NCI-H345 treated with DMSO at 0.1 percent for 48 hours (cell line): ENCODE data around the gene SEMA4B.
A peak's percentile ranks its signal among the peaks of the same experiment; 100 is the strongest.

Source experiments
- DNase-seq: peaks from one replicate; lab custom pipeline; 2025; ENCODE audit not compliant: unreplicated experiment; lab: John Stamatoyannopoulos, UW

The SEMA4B gene

DNA sequence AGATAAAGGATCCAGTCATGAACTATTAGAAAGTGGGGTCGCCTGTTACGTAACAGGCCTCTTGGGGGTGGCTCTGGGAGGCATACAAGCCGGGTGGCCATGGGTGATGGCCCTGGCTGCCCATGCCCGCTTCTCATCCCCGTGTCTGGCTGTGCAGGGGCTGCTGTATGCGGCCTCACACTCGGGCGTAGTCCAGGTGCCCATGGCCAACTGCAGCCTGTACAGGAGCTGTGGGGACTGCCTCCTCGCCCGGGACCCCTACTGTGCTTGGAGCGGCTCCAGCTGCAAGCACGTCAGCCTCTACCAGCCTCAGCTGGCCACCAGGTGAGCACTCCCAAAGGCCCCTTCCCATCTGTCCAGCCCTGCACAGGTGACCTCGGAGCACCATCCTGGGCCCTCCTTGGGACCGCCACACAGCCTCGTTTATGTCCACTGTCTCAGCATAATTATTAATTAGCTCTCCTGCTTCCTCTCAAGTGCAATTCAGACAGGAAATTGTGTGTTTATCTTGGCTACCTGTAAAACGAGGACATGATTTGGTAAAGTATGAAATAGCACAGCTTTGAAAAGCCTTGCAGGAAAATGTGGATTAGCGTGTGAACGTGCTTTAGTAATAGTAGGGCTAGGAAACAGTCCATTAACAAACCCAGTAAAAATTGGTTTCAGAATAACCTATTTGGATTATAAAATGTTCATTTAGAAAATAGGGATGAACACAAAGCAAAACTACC, 24.5 kb downstream of the SEMA4B start:
- peak; percentile 20 for DNase-seq

- no peak for DNase-seq
These were observed 26.2 kb downstream of the SEMA4B start for GRCh38 chr15:90227336-90227735.

DNA sequence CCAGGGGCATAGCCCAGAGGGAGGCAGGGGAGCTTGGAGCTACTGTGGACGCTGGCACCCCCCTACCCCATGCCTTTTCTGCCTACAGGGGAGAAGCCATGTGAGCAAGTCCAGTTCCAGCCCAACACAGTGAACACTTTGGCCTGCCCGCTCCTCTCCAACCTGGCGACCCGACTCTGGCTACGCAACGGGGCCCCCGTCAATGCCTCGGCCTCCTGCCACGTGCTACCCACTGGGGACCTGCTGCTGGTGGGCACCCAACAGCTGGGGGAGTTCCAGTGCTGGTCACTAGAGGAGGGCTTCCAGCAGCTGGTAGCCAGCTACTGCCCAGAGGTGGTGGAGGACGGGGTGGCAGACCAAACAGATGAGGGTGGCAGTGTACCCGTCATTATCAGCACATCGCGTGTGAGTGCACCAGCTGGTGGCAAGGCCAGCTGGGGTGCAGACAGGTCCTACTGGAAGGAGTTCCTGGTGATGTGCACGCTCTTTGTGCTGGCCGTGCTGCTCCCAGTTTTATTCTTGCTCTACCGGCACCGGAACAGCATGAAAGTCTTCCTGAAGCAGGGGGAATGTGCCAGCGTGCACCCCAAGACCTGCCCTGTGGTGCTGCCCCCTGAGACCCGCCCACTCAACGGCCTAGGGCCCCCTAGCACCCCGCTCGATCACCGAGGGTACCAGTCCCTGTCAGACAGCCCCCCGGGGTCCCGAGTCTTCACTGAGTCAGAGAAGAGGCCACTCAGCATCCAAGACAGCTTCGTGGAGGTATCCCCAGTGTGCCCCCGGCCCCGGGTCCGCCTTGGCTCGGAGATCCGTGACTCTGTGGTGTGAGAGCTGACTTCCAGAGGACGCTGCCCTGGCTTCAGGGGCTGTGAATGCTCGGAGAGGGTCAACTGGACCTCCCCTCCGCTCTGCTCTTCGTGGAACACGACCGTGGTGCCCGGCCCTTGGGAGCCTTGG, 27.0 kb downstream of the SEMA4B start:
- no peak for DNase-seq

GRCh38 chr15:90228960-90229359, 27.8 kb downstream of the SEMA4B start:
- no peak for DNase-seq

DNA sequence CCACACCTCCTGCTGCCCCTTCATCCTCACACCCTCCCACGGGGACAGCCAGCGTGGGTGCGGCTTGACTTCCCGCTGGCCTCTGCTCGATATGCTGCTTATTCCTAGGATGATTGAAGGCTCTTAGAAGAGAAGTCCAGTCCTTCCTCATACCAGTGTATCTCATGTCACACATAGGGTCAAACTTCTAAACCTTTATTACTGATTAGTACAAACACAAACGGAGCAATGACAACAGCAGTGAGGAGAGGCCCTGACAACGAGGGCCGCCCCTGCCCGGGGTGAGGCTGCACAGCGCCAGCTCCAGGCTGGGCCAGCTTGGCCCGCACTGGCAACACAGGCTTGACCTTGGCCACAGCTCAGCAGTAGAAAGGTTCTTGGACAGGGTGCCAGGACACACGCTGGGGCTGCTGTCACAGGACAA, 29.0 kb downstream of the SEMA4B start:
- no peak for DNase-seq

DNA sequence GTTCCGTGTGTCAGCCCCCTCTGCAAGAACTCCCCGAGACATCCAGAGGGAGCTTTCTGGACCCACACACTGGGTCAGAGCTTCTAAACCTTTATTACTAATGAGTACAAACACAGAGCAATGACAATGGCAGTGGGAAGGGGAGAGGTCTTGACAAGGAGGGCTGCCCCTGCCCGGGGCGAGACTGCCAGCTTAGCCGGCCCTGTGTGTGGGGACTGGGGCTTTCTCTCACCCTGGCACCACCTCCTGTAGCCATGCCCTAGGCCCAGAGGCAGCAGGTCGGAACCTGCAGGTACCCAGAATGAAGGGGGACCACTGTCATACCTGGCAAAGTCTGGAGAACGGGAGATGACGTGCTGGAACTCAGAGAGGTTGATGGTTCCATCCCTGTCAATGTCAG, 29.5 kb downstream of the SEMA4B start:
- no peak for DNase-seq

- DNase-seq = no peak
These were observed 30.2 kb downstream of the SEMA4B start for GRCh38 chr15:90231028-90232017.

GRCh38 chr15:90232196-90232595, 31.1 kb downstream of the SEMA4B start:
- DNase-seq = no peak

DNA sequence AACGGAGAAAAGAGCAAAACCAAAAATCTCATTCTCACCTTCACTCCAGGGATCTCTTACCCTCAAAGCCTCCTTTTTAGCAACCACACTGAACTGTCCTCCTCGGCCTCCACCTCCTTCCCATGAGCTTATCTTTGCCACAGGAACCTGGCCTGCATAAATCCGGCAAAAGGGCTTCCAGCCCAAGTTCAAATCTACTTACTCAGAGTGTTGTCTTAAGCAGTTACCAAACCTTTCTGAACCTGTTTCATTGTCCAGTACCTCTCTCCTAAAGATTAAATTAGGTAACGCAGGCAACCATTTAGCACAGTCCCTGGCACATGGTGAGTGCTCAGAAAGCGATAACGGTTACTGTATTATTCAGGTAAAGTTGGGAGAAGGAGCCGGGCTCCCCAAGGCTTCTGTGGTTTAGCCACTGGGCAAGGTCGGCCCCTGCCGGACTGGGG, 31.8 kb downstream of the SEMA4B start:
- DNase-seq = no peak

DNA sequence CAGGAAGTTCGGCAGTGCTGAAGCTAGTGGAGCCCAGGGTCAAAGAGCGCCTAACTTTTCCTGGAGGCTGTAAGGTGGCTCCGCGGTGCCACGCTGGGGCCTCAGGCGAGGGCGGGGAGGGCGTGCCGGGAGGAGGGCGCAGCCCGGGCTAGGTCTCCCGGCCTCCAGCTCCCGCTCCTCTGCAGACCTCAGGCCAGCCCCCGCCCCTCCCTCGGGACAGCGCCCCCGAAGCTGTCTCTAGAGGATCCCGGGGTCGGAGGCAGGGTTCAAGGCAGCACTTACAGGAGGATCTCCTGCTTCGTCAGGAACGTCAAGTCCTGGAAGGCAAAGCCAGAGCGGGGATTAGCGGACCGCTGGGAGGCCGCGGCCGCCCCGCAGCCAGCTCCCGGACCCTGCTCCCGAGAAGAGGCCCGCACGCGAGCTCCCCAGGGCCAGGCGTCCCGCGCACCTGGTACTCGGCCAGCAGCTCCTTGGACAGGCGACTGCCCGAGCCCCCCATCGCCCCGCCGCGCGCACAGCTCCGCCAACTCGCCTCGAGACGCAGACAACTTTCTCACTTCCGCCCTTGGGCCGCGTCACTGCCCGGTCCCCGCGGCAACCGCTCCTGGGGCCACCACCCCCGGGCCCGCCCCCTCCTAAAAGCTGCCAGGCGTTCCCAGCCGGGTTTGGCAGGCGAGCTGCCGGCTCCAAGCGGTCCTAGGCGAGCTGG, 32.4 kb downstream of the SEMA4B start, which contains the start of gene CIB1:
Gene CIB1, minus strand, starts transcription at position 555 of the 709 bp plus-strand sequence. Its CDS starts 56 bp downstream, at position 499.
- DNase-seq = peak; percentile 41

DNA sequence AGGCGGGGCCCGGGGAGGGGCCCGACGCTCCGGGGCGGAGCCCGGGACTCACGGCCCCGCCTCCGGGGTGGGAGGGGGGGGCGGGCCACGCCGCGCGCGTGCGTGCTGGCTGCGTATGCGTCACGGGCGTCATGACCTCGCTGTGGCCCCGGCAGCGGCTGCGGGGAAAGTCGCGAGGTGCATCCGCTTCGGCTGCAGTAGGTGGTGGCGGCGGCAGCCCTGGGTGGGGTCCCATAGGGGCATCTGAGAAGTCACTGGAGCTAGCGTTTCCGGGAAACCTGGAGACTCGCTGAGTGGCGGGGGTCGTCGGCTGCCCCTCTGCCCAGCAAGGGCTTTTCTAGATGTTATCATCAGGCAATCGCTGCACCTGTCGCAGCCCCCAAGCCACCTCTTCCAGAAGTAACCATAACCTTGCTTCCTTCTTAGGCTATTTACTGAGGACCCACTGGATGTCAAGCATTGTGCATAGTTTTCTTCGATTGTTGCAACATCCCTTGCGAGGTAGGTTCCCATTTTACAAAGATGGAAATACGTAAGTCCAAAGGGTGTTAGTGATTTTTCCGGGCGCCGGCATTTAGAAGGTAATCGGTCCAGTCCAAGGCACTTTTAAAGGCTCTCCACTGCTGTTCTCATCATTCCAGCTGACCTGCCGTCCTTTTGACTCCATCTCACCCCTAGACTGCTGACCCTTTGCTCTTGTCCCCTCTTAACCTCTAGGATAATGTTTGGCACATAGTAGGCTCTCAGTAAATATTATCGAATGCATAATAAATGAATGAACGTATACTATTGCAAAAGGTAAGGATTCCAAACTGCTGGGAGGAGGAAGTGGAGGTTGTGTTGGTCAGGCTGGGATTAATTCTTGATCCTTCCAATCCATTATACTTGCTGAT, 33.2 kb downstream of the SEMA4B start, which contains the start of gene GDPGP1:
Gene GDPGP1, plus strand, starts transcription at position 114 of the 893 bp plus-strand sequence. CDS start 6,700 bp downstream, outside the sequence.
- DNase-seq = peak; percentile 39

DNA sequence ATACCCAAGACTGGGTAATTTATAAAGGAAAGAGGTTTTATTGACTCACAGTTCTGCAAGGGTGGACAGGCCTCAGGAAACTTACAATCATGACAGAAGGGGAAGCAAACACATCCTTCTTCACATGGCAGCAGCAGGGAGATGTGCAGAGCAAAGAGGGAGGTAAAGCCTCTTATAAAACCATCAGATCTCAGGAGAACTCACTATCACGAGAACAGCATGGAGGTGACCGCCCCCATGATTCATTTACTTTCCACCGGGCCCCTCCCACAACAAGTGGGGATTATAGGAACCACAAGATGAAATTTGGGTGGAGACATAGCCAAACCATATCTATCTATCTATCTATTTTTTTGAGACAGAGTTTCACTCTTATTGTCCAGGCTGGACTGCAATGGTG, 38.2 kb downstream of the SEMA4B start:
- no peak for DNase-seq

DNA sequence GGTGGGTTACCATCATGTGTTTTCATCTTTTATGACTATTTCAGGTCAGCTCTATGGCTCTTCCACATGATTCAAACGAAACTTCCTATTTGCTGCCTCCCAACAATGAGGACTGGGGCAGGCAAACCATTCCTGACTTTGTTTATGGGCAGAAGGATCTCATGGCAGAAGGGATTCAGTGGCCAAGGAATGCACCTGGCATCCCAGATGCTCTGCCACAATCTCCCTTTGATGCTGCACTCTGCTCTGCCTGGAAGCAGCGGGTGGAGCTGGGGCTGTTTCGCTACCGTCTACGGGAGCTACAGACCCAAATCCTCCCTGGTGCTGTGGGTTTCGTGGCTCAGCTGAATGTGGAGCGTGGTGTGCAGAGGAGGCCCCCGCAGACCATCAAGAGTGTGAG, 39.7 kb downstream of the SEMA4B start:
- no peak for DNase-seq

DNA sequence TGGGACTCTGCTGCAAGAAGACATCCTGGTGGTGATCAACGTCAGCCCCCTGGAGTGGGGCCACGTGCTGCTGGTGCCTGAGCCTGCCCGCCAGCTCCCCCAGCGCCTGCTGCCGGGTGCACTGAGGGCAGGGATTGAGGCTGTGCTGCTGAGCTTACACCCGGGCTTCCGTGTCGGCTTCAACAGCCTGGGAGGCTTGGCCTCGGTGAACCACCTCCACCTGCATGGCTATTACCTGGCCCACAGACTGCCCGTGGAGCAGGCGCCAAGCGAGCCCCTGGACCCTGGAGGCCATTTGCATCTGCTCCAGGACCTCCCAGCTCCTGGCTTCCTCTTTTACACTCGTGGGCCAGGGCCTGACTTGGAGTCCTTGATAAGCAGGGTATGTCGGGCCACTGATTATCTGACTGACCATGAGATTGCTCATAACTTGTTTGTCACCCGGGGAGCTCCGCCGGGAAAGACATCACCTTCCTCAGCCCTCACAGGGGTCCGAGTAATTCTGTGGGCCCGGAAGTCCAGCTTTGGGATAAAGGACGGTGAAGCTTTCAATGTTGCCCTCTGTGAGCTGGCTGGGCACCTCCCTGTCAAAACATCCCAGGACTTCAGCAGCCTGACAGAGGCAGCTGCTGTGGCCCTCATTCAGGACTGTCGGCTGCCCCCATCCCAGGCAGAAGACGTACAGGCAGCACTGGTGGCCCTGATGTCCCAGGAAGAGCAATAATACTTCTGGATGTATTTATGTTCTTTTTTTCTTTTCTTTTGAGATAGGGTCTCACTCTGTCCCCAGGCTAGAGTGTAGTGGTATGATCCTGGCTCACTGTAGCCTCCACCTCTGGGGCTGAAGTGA, 40.4 kb downstream of the SEMA4B start:
- no peak for DNase-seq

- DNase-seq = no peak
These were observed 43.0 kb downstream of the SEMA4B start for GRCh38 chr15:90243943-90244639.

GRCh38 chr15:90248789-90249202, 47.7 kb downstream of the SEMA4B start:
- no peak for DNase-seq

DNA sequence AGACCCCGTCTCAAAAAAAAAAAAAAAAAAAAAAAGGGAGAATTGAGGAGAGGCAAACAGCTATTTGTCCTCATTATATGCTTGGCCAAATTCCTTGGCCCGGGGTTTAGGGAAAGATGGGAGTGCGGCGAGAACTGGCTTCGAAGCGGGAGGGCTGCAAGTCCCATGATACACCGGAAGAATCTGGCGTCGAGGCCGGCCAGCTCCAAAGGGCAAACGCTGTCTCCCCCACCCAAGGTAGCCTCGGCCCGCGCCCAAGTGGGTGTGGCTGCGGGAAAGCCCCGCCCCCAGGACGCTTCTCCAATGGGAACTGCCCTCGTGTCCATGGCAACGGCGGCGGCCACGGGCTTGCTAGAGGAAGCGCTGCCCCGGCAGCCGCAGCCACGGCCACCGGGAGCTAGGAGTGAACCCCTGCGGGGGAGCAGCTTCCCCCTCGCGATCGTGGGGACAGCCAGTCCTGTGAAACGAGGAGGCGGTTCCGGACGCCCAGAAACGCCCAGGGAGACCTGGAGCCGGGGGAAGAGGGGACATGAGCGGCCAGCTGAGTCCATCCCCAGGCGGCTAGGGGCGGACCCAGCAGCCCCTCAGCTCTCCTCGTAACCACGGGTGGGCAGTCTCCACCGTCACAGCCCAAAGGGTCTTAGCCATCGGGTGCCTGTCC, 48.2 kb downstream of the SEMA4B start, which contains the start of gene TTLL13:
Gene TTLL13, plus strand, starts transcription at position 354 of the 661 bp plus-strand sequence. CDS start 1,075 bp downstream, outside the sequence.
- peak; percentile 73 for DNase-seq
